Measurements from ENCODE around the gene RLBP1. TPM values are rescaled to one million over a fixed set of nuclear protein-coding genes. Genes with fewer than 3 reads are reported as not detected.

The RLBP1 gene
- 0.28 TPM in 1 of 2 replicates, not detected in the other for total RNA-seq

DNA sequence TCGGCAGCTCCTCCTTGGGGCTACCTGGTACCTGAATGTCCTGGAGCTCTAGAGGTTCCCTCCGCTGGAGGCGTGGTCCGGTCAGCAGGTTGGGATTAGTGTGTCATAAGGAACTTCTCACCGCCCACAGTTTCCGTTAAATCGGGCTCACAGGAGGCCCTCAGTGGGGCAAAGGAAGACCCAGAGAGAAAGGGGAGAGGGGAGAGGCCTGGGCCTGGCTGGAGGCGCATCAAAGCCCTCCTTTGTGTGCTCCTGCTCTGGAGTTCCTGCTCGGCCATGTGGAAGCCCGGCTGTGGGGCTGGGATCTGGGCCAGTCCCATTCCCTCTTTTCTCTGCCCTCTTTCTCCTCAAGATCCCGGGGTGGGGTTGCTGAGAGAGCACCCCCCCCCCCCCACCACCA lies at the start of gene RLBP1:
TSS of gene RLBP1 (minus strand) at position 37 of the 400 bp plus-strand sequence. CDS start 2,604 bp downstream, outside the sequence.

DNA sequence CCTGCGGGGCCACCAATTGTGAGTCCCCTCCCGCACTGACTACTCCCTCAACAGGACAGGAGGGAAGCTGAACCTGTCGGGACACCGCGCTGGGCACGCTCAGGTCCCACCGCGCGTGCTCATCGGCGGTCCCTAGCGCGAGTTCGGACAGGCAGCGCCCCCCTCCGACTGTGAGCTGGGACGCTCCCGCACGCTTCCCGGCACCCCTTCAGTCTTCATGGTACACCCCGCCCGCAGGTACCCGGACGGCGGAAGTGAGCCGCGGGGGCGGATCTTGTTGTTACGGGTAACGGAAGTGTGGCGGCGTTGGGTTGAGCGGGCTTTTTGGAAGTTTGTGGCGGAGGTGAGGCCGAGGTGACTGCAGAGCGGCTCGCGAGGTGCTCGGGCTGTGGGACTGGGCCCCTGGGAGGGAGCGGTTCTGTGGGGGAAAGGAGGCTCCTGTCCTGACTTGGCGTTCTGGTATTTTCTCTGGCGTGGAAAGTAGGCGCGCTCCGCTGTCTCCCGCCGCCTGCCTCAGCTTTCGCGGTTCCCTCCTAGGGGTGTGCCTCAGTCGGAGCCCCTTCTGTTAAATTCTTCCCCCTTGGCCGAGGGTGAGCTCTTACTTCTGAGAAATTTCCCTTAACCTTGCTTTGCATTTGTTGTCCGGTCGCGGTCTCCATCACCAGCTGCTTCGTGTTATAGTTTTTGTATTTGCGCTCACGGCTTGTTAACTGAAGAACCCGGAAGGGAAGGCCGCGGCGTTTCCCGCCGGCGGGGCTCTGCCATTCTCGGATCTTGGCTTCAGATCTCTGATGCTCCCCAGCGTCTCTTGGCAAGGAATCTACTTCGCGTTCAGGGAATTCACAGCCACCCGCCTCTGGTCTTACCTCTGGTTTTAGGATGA lies 22.6 kb upstream of the RLBP1 start, which contains the start of gene FANCI:
TSS of gene FANCI (plus strand) at position 289 of the 883 bp plus-strand sequence. CDS start 3,669 bp downstream, outside the sequence.

Other genes starting within 250 kb of the RLBP1 start
- 22.2 and 76.9 TPM in 2 replicates for gene ABHD2, start 133.1 kb downstream of the RLBP1 start, total RNA-seq
- 5.3 and 6.2 TPM in 2 replicates for gene FANCI, start 22.4 kb upstream of the RLBP1 start, total RNA-seq
- gene POLG, start 113.2 kb upstream of the RLBP1 start, total RNA-seq, result 95.2 and 97.1 TPM in 2 replicates